ENCODE measurements around the gene NUDT4.
"Not testable (repeated sequence)": the region's sequence is repeated elsewhere in the genome, so short reads cannot be mapped to it uniquely, and the experiment has no call there.

NUDT4 gene

DNA sequence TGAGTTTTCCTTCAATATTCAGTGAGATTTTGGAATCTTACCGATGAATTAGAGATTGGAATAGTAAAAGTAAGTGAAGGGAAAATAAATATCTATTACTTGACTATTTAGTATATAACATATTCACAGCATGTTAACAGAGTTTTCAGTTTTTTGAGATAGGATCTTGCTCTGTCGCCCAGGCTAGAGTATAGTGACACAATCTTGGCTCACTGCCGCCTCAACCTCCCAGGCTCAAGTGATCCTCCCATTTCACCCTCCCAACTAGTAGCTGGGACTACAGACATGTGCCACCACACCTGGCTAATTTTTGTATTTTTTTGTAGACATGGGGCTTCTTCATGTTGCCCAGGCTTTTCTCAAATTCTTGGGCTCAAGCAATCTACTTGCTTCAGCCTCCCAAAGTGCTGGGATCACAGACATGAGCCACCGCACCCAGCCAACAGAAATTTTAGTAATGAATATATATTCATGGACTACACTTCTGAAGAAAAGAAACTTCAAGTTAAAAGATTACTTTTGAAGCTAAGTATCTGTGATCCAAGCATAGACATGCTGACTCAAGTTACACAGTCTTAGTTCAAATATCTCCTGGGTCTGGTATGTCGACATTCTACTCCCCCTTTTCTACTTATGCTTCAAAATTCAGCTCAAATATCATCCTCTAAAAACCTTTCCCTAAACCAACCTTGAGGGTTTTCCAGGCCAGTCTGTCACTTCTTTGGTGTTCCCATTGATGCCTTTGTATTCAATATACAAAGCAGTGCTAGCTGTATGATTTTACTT, 50.2 kb downstream of the NUDT4 start:
- peak in 1 of 2 experiments; percentile 29 for DNase-seq (ENCODE audit: low read depth in 2 of 2)

DNA sequence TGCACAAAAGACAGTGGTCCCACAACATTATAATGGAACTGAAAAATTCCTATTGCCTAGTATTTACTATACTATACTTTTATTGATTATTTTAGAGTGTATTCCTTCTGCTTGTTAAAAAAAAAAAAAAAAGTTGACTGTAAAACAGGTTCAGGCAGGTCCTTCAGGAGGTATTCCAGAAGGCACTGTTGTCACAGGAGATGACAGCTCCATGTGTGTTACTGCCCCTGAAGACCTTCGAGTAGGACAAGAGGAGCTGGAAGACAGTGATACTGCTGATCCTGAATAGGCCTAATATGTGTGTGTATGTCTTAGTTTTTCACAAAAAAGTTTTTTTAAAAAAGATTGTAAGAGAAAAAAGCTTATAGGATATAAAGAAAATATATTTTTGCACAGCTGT, 51.7 kb downstream of the NUDT4 start:
- no peak for DNase-seq (ENCODE audit: low read depth in 2 of 2)

DNA sequence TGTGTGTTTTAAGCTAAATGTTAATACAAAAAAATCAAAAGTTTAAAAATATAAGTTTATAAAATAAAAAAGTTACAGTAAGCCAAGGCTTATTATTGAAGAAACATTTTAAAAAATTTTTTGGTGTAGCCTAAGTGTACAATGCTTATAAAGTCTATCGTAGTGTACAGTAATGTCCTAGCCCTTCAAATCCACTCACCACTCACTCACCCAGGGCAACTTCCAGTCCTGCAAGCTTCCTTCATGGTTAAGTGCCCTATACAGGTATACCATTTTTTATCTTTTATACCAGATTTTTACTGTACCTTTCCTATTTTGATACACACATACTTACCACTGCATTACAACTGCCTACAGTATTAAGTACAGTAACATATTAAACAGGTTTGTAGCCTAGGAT, 52.1 kb downstream of the NUDT4 start:
- DNase-seq (ENCODE audit: low read depth in 2 of 2): no peak

DNA sequence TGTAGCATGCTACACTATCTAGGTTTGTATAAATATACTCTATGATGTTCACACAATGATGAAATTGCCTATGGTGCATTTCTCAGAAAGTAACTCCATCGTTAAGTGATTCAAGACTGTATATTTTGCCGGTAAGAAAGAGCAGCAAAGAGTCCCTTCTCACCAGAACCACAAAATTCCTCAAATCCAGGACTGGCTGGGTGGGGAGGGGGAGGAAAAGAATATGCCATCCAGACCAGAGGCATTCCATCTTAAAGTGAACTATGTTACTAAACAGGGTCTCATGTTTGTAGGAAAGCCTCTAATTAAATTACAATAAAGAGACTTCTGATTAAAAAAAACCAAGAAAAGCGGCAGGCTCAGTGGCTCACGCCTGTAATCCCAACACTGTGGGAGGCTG, 52.6 kb downstream of the NUDT4 start:
- no peak for DNase-seq (ENCODE audit: low read depth in 2 of 2)

DNA sequence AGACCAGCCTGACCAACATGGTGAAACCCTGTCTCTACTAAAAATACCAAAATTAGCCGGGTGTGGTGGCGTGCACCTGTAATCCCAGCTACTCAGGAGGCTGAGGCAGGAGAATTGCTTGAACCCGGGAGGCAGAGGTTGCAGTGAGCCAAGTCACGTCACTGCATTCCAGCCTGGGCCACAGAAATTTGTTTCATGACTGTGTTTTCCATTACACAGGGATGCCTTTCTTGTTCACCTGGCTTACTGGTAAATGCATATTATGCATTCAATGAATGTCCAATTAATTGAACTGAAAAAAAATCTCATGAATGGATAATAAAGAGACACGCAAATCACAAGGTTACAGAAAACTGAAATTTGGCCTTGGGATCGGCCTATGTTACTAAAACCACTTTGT, 54.3 kb downstream of the NUDT4 start:
- not testable (repeated sequence) for DNase-seq (ENCODE audit: low read depth in 2 of 2)

DNA sequence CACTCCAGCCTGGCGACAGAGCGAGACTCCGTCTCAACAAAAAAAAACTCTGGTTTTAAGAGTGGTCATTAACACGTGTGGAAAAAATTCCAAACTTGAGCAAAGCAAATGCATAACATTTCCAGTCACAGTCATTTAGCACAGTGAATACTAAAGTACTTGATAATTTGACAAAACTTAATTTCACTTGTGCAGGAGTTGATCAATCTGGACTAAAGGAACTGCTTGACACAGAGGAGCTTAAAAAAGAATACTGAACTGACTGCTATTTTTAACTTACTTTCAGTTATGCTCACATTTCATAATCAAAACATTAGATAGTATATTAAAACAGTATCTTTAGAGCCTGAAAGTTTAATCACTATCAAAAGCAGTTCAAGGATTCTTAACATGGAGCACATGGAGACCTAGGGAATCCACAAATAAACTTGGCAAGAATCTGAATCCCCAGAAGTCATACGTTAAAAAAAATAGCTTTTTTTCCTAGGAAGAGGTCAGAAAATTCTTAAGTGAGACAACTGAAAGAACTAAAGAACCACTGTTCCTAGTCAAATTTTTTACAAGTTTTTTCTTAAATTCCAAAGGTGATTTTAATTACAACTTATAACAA, 56.6 kb downstream of the NUDT4 start:
- no peak for DNase-seq (ENCODE audit: low read depth in 2 of 2)

DNA sequence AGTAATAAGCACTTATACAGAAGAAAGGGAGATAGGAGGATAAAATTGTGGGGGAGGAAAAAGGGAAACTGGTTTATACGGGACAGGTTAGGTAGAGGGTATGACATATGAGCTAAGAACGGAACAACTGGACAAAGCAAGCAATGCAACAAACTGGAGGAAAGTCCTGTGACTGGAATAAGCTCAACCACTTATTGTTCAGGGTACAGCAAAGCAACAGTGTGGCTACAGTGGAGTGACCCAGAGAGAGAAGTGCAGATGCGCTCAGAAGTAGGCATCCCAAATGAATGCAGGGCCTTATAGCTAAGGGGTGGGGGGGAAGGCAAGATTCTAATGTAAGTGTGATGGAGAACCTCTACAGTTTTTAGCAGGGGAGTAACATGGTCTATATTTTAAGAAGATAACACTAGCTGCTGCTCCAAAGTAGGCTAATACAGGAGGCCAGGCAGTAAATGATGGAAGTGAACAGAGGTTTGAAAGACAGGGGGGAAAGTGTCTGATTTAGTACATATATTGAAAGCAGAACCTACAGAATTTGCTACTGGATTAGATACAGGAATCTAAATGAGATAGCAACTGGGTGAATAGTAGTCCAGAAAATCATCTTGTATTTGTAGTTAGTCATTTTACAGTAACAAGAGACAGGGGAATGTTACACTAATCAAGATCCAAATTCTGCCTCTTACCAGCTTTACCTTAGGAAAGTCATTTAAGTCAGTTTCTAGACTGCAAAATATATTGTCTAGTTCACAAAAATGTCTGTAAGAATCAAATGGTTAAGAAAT, 60.7 kb downstream of the NUDT4 start:
- no peak for DNase-seq (ENCODE audit: low read depth in 2 of 2)

DNA sequence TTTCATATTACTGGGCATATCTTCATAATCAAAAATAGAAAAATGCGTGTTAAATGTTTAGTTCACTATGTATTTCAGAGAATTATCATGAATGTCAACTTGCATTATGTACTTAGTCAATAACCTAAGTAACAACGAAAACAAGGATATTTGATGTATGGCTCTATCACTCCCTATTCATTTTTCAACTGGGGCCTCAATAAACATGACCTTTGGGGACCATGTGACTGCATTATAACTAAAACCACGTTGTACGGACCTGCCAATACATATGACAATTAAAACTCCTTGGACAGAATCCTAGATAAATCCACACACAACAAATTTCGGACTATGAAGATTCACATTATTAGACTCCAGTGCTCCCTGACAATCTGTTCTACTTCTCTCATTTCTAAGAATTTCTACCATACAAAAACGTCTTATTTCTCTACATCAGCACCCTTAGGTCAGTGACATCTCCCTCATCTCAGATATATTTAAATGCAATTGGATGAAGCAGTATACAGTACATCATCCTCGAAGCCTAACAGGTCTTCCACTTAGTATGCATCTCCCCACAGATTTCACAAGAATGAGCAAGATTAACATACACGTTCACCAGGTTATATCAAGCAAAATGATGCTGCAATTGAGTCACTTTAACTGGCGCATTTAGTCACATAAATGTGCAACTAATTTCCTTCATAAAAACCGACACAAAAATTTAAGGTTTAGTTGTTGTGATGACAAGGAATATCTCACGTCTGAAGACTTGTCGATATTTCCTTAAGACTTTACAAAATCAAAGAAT, 62.5 kb downstream of the NUDT4 start:
- DNase-seq (ENCODE audit: low read depth in 2 of 2): no peak

DNA sequence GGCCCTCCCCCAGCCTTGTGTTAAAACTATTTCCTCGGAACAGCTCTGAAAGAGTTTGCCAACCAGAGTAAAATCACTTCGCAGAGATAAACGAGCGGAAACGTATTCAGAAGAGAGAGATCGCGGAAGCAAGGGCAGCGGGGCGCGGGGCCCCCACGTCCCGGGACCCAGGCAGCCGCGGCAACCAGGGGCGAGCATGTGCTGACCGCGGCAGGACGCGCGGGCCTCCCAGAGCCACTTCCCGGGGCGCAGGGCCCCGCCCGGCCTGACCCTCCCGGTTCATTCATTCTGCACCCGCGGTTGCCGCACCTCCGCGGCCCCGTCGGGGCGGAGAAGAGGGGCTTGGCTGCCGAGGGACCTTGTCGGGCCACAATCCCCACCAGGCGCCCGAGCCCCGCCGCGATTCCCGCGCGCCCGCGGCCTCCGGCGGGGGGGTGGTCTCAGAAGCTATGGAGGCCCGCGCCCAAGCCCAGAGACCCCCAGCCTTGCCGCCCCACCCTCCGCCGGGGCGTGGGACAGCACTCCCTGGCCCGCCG, 63.4 kb downstream of the NUDT4 start:
- DNase-seq (ENCODE audit: low read depth in 2 of 2): no peak

DNA sequence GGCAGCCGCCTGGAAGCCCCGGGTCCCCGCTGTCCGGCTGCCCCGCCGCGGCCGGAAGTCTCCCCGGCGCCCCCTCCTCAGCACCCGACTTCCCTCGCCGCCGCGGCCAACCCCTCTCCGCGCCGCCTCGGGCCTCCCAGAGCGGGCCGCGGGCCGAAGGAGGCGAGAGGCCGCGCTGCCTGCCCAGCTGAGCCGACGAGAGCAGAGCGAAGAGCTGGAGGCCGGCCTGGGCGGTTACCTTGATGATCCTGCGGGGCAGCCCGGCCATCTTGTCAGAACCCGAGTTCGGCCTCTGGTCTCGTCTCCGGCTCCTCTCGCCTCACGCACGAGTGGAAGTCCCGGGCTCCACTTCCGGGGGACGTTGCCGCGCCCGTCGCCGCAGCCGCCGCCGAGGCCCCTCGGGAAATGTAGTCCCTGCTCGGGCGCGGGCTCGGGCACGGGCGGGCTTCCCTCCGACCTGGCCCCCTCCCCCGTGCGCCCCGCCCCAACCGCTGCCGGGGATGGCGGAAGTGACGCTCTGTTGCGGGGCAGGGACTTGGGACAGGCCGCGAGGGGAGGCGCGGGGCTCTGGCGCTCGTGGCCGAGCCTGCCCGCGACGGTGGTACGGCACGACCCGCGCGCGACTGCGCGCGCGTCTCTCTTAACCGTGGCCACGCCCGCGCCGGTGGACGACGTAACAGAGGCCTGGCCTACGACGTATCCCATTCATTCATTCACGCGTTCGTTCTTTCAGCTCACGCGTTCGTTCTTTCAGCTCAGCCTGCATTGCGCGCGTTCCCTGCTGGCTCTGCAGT, 64.1 kb downstream of the NUDT4 start, which contains the start of gene UBE2N:
Gene UBE2N (minus strand): TSS at position 331 of the 794 bp plus-strand sequence. CDS start 63 bp downstream, at position 268.
- peak; percentile 88 to 90 for DNase-seq (ENCODE audit: low read depth in 2 of 2)

DNA sequence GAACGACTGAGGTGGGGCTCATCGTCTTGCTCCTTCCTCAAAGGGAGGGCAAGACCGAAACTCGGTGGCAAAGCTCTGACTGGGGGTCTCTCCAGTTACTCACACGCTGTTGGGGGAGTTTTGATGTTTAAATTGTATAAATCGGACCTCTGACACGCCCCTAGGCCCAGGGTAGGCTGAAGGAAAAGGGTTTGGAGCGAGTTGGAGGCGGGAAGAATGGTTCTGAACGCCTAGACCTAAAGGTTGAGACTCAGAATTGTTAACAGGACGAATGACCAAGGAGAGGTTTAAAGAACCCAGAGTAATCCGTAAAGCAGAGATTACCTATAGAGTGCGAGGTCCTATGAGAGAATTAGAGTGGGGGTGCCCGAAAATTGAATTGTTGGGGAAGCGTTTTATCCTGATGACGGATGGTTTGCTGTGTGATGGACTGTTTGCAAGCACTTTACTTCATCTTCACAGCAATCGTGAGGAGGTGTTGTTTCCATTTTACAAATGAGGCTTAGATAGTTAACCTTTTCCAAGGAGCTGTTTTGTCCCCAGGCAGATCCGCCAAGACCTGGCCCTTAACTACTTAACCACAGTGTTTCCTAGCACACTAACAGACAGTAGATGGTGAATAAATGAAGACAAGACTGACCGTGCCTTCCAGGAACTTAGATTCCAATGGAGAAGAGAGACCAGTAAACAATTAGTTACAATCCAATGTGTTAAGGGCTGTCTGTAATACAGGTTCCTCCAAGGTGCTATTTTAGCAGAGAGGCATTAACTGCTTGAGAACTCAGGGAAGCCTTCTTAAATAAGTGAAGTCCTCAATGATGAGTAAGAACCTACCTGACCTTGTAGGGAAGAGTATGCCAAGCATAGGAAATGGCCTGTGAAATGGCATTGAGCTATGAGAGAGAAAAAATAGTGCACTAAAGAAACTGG, 65.0 kb downstream of the NUDT4 start:
- no peak for DNase-seq (ENCODE audit: low read depth in 2 of 2)

DNA sequence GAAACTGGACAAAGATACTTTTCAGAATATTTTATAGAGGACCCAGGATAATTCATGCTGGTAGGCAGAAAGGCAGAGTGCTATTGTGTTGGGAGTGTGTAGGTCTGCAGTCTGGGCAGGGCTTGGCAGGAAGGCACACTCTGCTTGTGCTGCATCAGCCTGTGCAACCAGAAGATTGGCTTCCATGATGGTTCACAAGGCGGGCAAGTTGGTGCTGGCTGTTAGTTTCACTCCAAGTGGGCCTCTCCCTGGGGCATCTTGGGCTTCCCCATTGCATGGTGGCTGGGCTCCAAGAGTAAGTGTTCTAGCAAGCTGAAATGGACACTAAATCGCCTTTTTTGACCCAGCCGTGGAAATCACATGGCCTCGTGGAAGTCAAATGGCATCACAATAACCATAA, 65.9 kb downstream of the NUDT4 start:
- no peak for DNase-seq (ENCODE audit: low read depth in 2 of 2)

DNA sequence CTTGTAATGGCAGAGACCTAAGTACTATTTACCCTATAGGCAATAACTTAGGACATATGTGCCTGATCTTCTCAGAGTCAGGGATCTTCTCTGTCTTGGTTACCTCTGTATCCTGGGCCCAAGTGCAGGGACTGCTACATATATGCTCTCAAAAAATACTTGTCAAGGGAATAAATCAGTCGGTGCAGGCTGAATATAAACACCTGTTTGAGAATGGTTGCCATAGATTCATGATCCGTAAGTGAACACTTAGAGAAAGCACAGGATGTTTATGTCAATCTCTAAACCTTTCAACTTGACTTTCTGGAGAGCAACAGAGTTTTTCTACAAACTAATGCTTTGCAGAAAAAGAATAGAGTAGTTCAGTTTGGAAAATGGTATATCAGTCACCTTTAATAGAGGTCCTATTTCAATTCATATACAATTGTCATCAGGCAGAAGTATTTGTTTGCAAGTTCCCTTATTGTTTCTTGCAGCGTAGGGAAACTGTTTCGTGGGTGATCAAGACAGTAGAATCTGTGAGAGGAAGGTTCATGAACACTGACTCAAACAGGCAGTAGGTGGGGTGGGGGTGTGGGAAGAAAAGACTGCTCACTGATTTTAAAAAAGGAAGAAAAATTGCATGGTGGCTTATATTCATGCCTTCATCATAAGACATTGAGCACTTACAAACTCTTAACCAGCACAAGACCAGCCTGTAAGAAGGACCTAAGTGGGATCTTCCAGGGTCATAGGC, 70.0 kb downstream of the NUDT4 start:
- DNase-seq (ENCODE audit: low read depth in 2 of 2): no peak

DNA sequence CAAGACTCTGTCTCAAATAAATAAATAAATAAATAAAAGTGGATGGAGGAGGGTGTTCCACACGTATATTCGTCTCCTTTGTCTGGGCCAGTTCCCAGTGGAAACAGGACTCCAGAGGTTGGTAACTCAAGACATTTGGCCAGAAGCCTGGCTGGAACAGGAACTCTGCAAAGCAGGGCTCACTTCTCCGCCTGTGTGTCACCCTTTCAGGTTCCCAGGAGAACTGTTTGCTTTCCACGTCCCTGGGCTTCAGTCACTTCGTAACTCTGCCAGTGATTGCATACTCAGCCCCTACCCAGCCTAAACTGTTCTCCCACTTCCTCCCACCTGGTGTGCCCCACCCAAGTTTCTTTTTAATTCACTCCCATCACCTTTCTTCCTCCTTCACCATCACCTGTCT, 71.1 kb downstream of the NUDT4 start:
- DNase-seq (ENCODE audit: low read depth in 2 of 2): no peak

DNA sequence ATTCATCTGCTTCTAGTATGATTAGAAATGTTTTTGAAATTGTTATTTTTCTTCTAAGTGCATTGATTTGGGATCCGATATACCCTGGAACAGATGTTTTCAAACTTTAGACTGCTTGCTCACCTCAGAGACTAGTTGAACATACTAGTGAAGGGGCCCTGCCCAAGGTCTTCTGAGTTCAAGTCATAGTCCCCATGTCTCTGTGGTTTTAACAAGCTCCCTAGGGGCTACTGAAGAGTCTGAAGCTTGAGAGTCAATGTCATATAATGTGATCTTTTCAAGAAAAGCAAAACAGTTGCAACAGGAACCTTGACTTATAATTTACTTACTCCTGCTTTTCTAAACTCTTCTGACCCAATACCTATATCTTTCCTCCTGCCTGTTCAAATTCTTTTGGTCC, 71.6 kb downstream of the NUDT4 start:
- DNase-seq (ENCODE audit: low read depth in 2 of 2): no peak

DNA sequence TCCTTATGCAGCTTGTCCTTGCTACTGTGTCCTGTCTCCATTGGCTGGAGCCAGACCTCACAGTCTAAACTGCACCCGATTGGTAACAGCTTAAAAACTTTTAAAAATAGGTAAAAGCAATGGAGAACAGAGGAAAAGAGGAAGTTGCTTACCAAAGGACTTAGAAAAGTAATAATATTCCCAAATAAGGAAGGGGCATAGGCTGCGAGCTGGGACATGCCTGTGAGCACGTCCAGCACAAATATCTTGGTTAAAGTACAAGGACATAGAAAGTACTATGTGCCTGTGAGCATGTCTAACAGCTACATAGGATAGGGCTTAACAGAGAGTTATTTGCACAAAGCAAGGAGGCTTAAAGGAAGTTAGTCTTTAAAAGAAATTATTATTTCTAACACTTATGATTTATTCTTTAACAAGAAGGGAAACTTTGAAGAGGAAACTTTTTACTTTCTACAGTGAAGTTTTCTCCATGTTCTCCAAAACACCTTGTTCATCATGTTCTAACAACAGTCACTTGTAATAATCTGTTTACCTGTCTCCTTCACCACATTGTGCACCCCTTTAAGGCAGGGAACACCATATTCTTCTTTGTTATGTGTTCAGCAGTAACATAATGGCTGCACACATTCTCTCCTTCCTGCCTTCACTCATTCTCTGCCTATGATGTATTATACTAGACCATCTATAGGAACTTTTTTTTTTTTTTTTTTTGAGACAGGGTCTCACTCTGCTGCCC, 73.9 kb downstream of the NUDT4 start:
- DNase-seq (ENCODE audit: low read depth in 2 of 2): no peak

DNA sequence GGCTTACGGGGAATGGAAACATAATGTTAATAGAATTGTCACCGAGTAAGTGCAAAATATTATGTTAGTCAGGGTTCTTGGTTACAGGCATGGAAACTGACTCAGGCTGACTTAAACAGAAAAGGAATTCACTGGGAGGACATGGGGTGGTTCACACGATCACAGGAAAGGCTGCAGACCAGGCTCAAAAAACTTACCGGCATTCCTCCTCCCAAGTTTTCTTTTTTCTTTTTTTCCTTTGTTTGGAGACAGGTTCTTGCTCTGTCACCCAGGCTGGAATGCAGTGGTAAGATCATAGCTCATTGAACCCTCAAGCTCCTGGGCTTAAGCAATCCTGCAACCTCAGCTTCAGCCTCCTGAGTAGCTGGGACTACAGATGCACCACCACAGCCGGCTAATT, 75.9 kb downstream of the NUDT4 start:
- DNase-seq (ENCODE audit: low read depth in 2 of 2): no peak

DNA sequence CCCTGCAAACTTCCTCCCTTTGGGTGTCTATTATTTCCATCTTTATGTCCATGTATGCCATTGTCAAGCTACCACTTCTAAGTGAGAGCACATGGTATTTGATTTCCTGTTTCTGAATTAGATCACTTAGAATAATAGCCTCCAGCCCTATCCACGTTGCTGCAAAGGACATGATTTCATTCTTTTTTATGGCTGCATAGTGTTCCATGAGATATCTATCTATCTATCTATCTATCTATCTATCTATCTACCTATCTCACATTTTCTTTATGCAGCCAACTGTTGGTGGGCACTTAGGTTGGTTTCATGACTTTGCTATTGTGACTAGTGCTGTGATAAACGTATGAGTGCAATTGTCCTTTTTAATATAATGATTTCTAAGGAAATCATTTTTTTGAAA, 78.4 kb downstream of the NUDT4 start:
- no peak for DNase-seq (ENCODE audit: low read depth in 2 of 2)
